Measurements from ENCODE around the gene EEIG2.
"Not testable (repeated sequence)": the region's sequence is repeated elsewhere in the genome, so short reads cannot be mapped to it uniquely, and the experiment has no call there.

- not testable (repeated sequence) for TF ChIP-seq CTCF (IDR thresholded peaks at IDR 0.05; ENCODE audit: extremely low read depth in 1 of 2, insufficient read depth in 1 of 2, low read depth in 1 of 2, low read length in 2 of 2); POLR2AphosphoS5 (IDR thresholded peaks at IDR 0.05; ENCODE audit: insufficient read depth, low read depth, low read length); POLR2A (IDR thresholded peaks at IDR 0.05; ENCODE audit: low read depth, low read length); EZH2 (IDR thresholded peaks at IDR 0.05; ENCODE audit: borderline replicate concordance, low read depth, low read length, severe bottlenecking); MAX (IDR thresholded peaks at IDR 0.05; ENCODE audit: insufficient read depth, insufficient read length)
These were observed 23.1 kb upstream of the EEIG2 start for GRCh38 chr1:108536791-108537190.

Data from endothelial cell of umbilical vein (primary cell).